Kidney epithelial cell (primary cell): ENCODE results near the gene GRM5. TPM values are rescaled to one million over a fixed set of nuclear protein-coding genes. Genes with fewer than 3 reads are reported as not detected.

Source experiments
- DNase-seq: peaks from one replicate; pipeline ENCODE4 v3.0.0-alpha.2; 2010; ENCODE audit warnings: low read depth
- H3K27me3 ChIP-seq: 2 replicates; pipeline ENCODE4 v1.6.0; 2011; ENCODE audit warnings: low read length; ENCODE audit not compliant: control insufficient read depth, insufficient read depth
- H3K36me3 ChIP-seq: 2 replicates; pipeline ENCODE4 v1.5.1; 2011; ENCODE audit warnings: low read length; ENCODE audit not compliant: control insufficient read depth, insufficient read depth
- H3K4me3 ChIP-seq: 2 replicates; pipeline ENCODE4 v1.5.1; 2011; ENCODE audit warnings: low read depth, mild to moderate bottlenecking, control low read depth, low read length
- CTCF ChIP-seq: IDR thresholded peaks from 2 replicates; pipeline ENCODE4 v1.5.1; 2011; ENCODE audit warnings: mild to moderate bottlenecking, moderate library complexity, low read length, control low read depth, inconsistent platforms; ENCODE audit not compliant: insufficient read depth, poor library complexity, severe bottlenecking
- total RNA-seq: library from RNA; depleted of rRNA; stranded (reverse); fragments of >200 nt; gene quantifications from 2 replicates; pipeline ENCODE4 v1.2.3, GENCODE V29; 2015

Gene GRM5
- total RNA-seq, 1 donor from 2014 or later: 0.17 TPM

- Histone ChIP-seq H3K4me3 (no peak overlapping the region), H3K27me3 (no peaks in the 10 kb centered on the region), H3K36me3 (no peaks in the 10 kb centered on the region)
- TF ChIP-seq CTCF: no peak
- no peak for DNase-seq
These were observed 433.6 kb downstream of the GRM5 start for GRCh38 chr11:88632163-88632562.

GRCh38 chr11:88631497-88631896 is 434.3 kb downstream of the GRM5 start:
- TF ChIP-seq CTCF: no peak

GRCh38 chr11:88629496-88629895 is 436.3 kb downstream of the GRM5 start:
- no peaks in the 10 kb centered on the region for H3K36me3 ChIP-seq
- TF ChIP-seq CTCF: no peak

More at GRCh38 chr11:88631497-88631896, 434.3 kb downstream of the GRM5 start:
- H3K27me3 ChIP-seq: no peaks in the 10 kb centered on the region
- no peak for DNase-seq
- H3K4me3 ChIP-seq: no peak overlapping the region
- H3K36me3 ChIP-seq: no peaks in the 10 kb centered on the region

GRCh38 chr11:88626216-88626615 is 439.6 kb downstream of the GRM5 start:
- H3K36me3 ChIP-seq: no peaks in the 10 kb centered on the region
- no peak for TF ChIP-seq CTCF
- no peak for DNase-seq
- no peaks in the 10 kb centered on the region for H3K27me3 ChIP-seq
- H3K4me3 ChIP-seq: no peak overlapping the region

More at GRCh38 chr11:88629496-88629895, 436.3 kb downstream of the GRM5 start:
- H3K27me3 ChIP-seq: no peaks in the 10 kb centered on the region
- DNase-seq: no peak
- no peak overlapping the region for H3K4me3 ChIP-seq

- H3K4me3 ChIP-seq: no peak overlapping the region
- TF ChIP-seq CTCF: no peak
- H3K36me3 ChIP-seq: no peaks in the 10 kb centered on the region
- no peaks in the 10 kb centered on the region for H3K27me3 ChIP-seq
- DNase-seq: no peak
These were observed 442.3 kb downstream of the GRM5 start for GRCh38 chr11:88623531-88623930.

GRCh38 chr11:88620568-88621130 is 445.1 kb downstream of the GRM5 start:
- no peak for DNase-seq

More at GRCh38 chr11:88620568-88621130, 445.1 kb downstream of the GRM5 start:
- Histone ChIP-seq H3K36me3 (no peaks in the 10 kb centered on the region), H3K4me3 (no peak overlapping the region), H3K27me3 (no peaks in the 10 kb centered on the region)
- no peak for TF ChIP-seq CTCF
